ENCODE measurements around the gene ALDH3B2. TPM values are rescaled to one million over a fixed set of nuclear protein-coding genes. Genes with fewer than 3 reads are reported as not detected.
"Not testable (repeated sequence)": the region's sequence is repeated elsewhere in the genome, so short reads cannot be mapped to it uniquely, and the experiment has no call there.

Gene ALDH3B2
- total and polyA plus RNA-seq, 4 donors = 1.1 to 4.8 (median 2.5) TPM

DNA sequence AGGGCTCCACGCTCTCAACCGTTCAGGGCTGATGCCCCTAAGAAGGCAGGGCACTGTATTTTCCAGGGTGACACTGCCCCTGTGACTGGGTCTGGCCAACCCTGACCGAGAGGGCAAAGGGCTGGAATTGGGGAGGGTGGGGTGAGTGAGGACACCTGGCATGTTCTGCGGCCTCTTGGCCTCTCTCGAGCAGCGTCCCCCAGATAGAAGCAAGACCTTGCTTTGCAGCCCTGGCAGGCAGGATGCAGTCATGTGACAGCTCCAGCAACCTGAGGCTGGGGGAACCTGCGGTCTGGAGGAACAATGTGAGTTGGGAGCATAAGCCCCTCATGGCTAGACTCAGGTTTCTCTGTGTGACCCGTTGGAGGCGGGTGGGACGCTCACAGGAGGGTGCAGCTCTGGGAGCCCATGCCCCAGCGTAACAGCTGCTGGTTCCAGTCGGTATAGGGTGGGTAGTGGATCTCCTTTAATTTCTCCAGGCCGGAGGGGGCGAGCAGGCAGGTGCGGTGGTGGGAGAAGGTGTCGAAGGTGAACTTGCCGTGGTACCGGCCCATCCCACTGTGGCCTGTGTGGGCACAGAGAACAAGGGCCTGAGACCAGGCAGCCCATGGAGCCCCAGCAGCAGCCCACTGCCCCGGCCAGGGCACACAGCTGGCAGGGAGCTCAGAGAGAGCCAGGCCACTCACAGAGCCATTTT lies 11.4 kb downstream of the ALDH3B2 start:
- TF ChIP-seq, protein P1, sequence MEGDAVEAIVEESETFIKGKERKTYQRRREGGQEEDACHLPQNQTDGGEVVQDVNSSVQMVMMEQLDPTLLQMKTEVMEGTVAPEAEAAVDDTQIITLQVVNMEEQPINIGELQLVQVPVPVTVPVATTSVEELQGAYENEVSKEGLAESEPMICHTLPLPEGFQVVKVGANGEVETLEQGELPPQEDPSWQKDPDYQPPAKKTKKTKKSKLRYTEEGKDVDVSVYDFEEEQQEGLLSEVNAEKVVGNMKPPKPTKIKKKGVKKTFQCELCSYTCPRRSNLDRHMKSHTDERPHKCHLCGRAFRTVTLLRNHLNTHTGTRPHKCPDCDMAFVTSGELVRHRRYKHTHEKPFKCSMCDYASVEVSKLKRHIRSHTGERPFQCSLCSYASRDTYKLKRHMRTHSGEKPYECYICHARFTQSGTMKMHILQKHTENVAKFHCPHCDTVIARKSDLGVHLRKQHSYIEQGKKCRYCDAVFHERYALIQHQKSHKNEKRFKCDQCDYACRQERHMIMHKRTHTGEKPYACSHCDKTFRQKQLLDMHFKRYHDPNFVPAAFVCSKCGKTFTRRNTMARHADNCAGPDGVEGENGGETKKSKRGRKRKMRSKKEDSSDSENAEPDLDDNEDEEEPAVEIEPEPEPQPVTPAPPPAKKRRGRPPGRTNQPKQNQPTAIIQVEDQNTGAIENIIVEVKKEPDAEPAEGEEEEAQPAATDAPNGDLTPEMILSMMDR (IDR thresholded peaks at IDR 0.05; ENCODE audit: control extremely low read depth, extremely low read depth) = no peak
- H3K27me3 ChIP-seq (ENCODE audit: control insufficient read depth in 3 of 3, insufficient read depth in 3 of 3, low read length in 2 of 3) = no peaks in the 10 kb centered on the region
- no peaks in the 10 kb centered on the region for H3K4me1 ChIP-seq (ENCODE audit: control insufficient read depth in 5 of 5, insufficient read depth in 5 of 5, low read length in 5 of 5)
- no peak for DNase-seq
- H3K36me3 ChIP-seq (ENCODE audit: control insufficient read depth in 4 of 4, insufficient read depth in 4 of 4, low read length in 4 of 4) = no peaks in the 10 kb centered on the region
- H3K4me3 ChIP-seq = no peak overlapping the region
- no peak for ATAC-seq (ENCODE audit: insufficient read depth, low FRiP score)
- H3K27ac ChIP-seq (ENCODE audit: low read depth in 1 of 2, low read length in 1 of 2) = no peak overlapping the region
- WGBS, 2 donors = 85 to 87% methylated on average over 19 of the region's 19 CpGs
- no peaks in the 10 kb centered on the region for H3K9me3 ChIP-seq (ENCODE audit: control insufficient read depth in 4 of 4, insufficient read depth in 3 of 4, low read length in 3 of 4)
- H3K9ac ChIP-seq (ENCODE audit: insufficient read depth in 1 of 2, low read length in 2 of 2) = no peak overlapping the region

DNA sequence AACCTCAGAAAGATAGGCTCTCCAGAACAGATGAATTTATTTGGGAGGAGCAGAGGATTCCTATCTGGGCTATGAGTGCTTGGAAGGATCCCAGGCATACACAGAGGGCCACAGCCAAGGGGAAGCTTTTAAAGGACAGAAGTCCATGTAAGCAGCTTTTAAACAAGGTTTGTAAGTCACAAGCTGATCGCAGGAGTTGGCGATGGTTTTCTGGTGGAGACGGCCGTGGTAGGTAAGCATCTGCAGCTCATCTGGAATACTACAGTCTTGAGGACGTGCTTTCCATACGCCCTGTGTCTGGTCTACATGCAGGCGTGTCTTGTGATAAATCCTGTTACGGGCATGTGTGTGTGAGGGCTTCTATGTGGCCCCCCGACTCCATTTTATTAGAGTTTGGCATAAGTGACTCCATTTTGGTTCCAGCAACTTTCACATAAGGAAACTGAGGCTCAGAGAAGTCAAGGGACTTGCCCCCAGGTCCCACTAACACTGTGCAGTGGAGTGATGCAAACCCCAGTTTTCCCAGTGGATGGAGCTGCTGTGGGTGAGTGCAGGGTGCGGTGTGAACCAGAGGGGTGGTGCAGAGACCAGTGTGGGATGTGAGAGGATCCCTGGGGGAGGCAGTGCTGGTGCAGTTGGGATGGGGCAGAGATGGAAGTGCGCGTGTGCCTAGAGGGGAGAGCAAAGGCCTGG lies 12.1 kb downstream of the ALDH3B2 start:
- H3K4me1 ChIP-seq (ENCODE audit: control insufficient read depth in 5 of 5, insufficient read depth in 5 of 5, low read length in 5 of 5) = no peaks in the 10 kb centered on the region
- H3K27ac ChIP-seq (ENCODE audit: low read depth in 1 of 2, low read length in 1 of 2) = no peak overlapping the region
- no peak overlapping the region for H3K4me3 ChIP-seq
- no peak for DNase-seq
- WGBS, 2 donors = 91 to 93% methylated on average over 12 of the region's 12 CpGs
- TF ChIP-seq, protein P1 (IDR thresholded peaks at IDR 0.05; ENCODE audit: control extremely low read depth, extremely low read depth) = no peak
- no peak for ATAC-seq (ENCODE audit: insufficient read depth, low FRiP score)
- H3K9me3 ChIP-seq (ENCODE audit: control insufficient read depth in 4 of 4, insufficient read depth in 3 of 4, low read length in 3 of 4) = no peaks in the 10 kb centered on the region
- H3K9ac ChIP-seq (ENCODE audit: insufficient read depth in 1 of 2, low read length in 2 of 2) = no peak overlapping the region
- no peaks in the 10 kb centered on the region for H3K36me3 ChIP-seq (ENCODE audit: control insufficient read depth in 4 of 4, insufficient read depth in 4 of 4, low read length in 4 of 4)
- H3K27me3 ChIP-seq (ENCODE audit: control insufficient read depth in 3 of 3, insufficient read depth in 3 of 3, low read length in 2 of 3) = no peaks in the 10 kb centered on the region

DNA sequence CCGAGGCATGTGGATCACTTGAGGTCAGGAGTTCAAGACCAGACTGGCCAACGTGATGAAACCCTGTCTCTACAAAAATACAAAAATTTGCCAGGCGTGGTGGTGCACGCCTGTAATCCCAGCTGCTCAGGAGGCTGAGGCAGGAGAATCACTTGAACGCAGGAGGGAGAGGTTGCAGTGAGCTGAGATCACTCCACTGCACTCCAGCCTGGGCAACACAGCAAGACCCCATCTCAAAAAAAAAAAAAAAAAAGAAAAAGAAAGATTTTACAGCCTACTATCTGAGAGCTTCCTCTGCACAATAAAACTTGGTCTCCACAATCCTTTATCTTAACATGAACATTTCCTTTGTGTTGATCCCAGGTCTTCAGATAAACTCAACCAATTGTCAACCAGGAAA lies 13.7 kb downstream of the ALDH3B2 start:
- not testable (repeated sequence) for H3K4me3 ChIP-seq; H3K9me3 ChIP-seq (ENCODE audit: control insufficient read depth in 4 of 4, insufficient read depth in 3 of 4, low read length in 3 of 4); H3K9ac ChIP-seq (ENCODE audit: insufficient read depth in 1 of 2, low read length in 2 of 2); DNase-seq; H3K4me1 ChIP-seq (ENCODE audit: control insufficient read depth in 5 of 5, insufficient read depth in 5 of 5, low read length in 5 of 5); H3K36me3 ChIP-seq (ENCODE audit: control insufficient read depth in 4 of 4, insufficient read depth in 4 of 4, low read length in 4 of 4); H3K27me3 ChIP-seq (ENCODE audit: control insufficient read depth in 3 of 3, insufficient read depth in 3 of 3, low read length in 2 of 3); ATAC-seq (ENCODE audit: insufficient read depth, low FRiP score); H3K27ac ChIP-seq (ENCODE audit: low read depth in 1 of 2, low read length in 1 of 2)
- WGBS, 2 donors = 73 to 82% methylated on average over 5 of the region's 5 CpGs

DNA sequence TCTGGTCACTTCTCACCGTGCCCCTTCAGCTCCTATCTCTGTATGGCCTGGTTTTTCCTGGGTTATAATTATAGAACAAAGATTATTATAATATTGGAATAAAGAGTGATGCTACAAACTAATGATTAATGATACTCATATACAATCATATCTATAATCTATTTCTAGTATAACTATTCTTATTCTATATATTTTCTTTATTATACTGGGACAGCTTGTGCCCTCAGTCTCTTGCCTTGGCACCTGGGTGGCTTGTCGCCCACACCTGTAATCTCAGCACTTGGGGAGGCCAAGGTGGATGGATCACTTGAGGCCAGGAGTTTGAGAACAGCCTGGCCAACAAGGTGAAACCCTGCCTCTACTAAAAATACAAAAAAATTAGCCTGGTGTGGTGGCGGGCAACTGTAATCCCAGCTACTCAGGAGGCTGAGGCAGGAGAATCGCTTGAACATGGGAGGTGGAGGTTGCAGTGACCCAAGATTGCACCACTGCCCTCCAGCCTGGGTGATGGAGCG lies 14.7 kb downstream of the ALDH3B2 start:
- not testable (repeated sequence) for H3K27me3 ChIP-seq (ENCODE audit: control insufficient read depth in 3 of 3, insufficient read depth in 3 of 3, low read length in 2 of 3); H3K27ac ChIP-seq (ENCODE audit: low read depth in 1 of 2, low read length in 1 of 2); H3K4me3 ChIP-seq; H3K4me1 ChIP-seq (ENCODE audit: control insufficient read depth in 5 of 5, insufficient read depth in 5 of 5, low read length in 5 of 5); H3K9me3 ChIP-seq (ENCODE audit: control insufficient read depth in 4 of 4, insufficient read depth in 3 of 4, low read length in 3 of 4); DNase-seq; H3K9ac ChIP-seq (ENCODE audit: insufficient read depth in 1 of 2, low read length in 2 of 2); ATAC-seq (ENCODE audit: insufficient read depth, low FRiP score); H3K36me3 ChIP-seq (ENCODE audit: control insufficient read depth in 4 of 4, insufficient read depth in 4 of 4, low read length in 4 of 4)
- WGBS, 2 donors = 61 to 70% methylated on average over 5 of the region's 5 CpGs
